Measurements from ENCODE around the gene LAPTM5. TPM values are rescaled to one million over a fixed set of nuclear protein-coding genes. Genes with fewer than 3 reads are reported as not detected.

Gene LAPTM5
- total RNA-seq, 1 experiment from 2014 or later: 1.5 TPM

DNA sequence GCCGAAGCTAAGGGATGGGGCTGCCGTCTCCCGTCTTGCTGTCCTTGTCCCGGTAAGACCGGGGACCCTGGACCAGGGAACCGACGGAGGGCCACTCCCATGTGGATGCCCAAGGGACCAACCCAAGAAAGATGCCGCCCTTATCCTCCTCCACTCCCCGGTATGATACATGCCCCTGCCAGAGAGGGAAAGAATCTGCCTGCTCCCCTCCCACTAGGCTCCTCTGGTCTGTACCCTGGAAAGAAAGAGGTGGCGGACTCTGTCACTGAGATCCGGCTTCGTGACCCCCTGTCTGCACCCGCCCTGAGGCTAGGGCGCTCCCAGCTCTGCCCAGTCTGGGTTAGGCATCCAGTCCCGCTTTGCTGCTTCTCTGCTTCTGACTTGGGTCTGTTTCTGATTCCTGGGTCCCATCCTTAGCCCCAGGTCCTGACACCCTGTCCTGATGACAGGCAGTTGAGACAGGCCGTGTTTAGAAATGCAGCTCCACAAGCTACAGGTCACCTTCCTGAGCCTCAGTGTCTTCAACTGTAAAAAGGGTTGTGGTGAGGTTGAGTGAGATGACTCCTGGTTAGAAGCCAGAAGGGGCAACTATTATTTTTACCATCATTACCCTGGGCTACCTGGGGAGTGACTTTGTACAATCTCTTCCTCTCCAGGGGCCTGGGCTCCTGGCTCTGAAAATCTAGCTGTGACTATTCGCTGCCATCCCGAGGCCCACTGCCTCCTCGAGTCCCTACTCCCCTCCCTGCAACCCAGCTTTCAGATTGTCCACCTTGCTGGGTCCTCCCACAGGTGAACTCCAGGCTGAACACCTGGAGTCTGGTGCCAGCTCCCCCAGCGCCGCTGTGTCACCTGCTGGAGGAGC lies 37.9 kb downstream of the LAPTM5 start:
- DNase-seq (ENCODE audit: low read depth): no peak

DNA sequence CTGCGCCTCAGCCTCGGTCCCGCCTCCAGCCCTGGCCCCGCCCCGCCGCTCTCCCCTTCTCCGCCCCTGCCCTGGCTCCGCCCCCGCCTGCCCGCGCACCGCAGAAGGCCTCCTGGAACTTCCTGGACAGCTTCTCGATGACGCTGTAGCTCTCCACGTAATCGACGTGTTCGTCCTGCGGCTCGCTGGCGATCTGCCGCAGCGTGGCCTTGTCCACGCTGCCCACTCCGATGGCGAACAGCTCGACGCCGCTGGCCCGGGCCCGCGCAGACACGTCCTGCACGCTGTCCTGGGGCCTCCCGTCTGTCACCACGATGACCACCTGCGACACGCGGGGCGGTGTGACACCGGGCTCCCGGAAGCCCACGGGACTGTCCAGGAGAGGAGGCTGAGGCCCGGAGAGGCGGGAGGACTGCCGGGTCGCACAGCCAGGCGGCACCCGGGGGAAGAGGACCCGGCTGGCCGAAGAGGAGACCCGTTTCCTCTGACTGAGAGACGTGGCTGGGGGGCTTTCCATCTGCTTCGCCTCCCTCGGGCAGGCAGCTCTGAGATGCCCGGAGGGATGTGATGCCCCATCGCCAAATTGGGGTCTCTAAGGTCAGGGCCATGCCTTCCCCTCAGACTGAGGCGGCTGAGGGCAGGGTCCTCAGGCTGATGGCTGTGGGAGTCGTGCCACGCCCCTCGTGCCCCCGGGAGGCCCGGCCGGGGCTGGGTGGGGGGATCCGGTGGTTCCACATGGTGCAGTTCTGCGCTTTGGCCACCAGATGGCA lies 38.8 kb downstream of the LAPTM5 start:
- DNase-seq (ENCODE audit: low read depth): peak; percentile 82

DNA sequence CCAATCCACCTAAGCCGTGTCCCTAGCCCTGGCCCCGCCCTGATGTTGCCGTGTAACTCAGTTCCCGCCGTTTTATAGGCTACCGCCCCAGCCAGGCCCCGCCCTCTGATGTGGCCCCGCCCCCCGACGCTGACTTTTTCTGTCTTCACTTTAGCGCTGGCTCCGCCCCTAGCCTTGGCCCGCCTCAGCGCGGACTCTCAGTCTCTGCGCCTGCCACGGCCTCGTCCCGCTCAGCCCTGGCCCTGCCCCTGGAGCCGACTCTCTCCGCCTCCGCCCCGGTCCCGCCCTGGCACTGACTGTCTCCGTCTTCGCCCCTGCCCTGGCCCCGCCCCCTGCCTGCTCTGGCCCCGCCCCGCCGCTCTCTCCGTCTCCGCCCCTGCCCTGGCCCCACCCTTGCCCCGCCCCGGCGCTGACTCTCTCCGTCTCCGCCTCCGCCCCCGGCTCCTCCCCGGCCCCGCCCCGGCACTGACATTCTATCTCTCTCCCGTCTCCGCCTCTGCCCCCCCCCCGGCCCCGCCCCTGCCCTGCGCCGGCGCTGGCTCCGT lies 39.4 kb downstream of the LAPTM5 start:
- peak; percentile 86 for DNase-seq (ENCODE audit: low read depth)

DNA sequence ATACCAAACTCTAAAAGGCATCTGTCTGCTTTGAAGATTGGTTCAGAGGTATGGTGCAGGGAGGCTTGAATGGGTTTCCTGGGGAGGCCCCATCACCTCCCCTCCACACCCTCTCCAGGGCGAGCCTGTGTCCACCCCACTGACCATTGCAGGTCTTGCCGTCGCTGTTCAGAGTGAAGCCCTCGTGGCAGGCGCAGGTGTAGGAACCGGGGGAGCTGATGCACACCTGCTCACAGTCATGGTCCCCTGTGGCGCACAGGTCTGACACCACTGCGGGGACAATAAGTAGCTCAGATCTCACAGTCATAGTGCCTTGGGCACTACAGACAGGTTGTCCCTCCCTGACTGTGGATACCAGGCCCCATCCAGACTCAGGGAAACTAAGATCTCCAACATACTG lies 40.9 kb downstream of the LAPTM5 start:
- DNase-seq (ENCODE audit: low read depth): no peak

DNA sequence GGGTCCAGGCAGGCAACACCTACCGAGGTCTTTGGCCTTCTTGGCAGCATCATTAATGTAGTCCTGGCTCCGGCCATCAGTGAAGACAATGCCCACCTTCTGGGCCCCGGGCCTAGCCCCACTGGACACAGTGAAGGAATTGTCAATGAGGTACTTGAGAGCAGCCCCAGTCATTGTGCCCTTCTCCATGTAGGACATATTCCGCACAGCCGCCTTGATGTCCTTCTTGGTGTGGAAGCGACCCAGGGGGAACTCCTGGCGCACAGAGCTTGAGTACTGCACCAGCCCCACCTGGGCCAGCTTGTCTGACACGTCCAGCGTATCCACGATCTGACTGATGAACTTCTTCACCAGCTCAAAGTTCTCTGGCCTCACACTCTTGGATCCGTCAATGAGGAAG lies 41.7 kb downstream of the LAPTM5 start:
- no peak for DNase-seq (ENCODE audit: low read depth)

DNA sequence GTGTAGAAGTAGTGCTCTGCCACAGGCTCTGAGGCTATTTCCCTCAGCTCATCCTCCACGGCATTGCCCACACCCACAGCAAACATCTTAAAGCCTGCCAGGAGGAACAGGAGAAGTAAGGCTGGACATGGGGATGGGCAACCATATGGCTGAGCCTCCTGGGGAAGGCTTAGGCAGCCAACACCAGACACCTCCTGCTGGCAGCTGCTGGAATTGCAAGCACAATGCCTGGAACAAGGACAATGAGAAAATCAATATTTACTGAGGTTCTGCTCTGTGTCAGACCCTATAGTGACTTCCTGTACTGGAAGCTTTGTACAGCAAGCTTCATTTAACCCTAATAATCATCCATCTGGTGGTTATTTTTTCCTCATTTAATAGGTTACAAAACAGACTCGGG lies 42.4 kb downstream of the LAPTM5 start:
- no peak for DNase-seq (ENCODE audit: low read depth)

DNA sequence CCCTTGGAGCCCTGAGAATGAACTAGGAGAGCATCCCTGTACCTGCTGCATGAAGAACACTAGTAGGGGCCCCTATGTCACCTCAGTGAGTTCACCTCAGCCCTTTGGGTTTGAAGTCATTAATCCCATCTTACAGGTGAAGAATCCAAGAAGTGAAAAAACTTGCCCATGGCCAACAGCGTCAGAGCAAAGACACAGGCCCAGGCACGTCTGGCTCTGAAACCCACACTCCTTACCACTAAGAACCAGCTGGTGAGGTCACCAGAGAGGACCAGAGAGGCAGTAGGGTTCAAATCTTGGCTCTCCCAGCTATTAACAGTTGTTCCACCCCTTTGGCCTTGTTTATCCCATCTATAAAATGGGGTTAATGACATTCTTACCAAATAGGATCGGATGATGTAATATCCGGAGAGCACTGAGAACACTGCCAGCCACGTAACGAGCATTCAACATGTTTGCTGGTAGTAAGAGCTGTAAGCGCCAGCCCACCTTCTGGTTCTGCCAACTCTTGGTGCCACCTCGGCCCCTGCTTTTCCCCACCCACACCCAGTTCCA lies 43.0 kb downstream of the LAPTM5 start:
- DNase-seq (ENCODE audit: low read depth): no peak

DNA sequence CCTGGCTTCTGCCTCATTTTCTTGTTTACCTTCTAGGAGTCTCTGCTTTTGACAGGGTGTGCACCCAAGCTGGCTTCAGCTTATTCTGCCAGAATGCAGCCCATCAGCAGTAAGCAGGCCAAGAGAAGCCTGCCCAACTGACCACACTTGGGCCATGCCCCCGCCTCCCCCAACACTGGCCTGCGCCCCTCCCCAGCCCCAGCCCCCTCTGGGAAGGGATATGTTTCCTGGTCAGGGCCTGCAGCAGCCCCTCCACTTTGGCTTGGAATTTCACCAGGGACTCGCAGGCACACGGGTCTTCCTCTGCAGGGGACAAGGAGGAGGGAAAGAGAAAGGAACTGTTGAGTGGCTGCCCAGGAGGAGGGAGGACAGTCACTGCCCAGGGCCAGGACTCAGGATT lies 43.5 kb downstream of the LAPTM5 start:
- DNase-seq (ENCODE audit: low read depth): no peak

DNA sequence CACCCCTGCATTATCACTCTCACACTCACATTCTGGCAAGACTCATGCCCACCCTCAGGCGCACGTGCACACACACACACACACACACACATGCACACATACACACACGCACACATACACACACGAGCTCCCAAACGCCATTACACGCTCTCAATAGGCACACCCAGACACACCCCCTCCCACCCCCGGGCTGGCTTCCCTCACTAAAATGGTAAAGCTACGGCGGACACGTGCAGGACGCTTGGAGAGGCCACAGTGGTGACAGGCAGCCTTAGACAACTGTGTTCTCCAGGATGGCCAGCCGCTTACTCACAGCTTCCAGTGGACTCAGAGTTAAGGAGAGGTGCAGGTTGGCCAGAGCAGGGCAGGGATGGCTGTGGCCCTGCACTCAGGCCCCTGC lies 44.3 kb downstream of the LAPTM5 start:
- DNase-seq (ENCODE audit: low read depth): no peak

DNA sequence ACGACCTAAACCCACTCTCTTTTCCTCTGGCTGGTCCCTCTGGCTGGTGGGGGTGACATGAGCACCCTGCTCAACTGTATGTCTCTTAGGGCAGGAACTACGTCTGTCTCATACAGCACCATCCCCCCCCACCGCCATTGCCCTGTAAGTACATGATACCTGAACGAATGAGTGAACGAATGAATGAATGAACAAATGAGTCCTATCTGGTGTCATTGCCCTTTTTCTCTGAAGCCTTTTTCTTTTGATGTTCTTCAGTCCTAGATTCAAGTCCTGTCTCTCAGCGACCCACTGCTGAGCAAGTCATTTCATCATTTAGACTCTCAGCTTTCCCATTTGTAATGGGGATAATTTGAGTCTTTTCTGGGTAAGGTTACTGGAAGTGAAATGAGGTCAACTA lies 45.0 kb downstream of the LAPTM5 start:
- DNase-seq (ENCODE audit: low read depth): no peak

DNA sequence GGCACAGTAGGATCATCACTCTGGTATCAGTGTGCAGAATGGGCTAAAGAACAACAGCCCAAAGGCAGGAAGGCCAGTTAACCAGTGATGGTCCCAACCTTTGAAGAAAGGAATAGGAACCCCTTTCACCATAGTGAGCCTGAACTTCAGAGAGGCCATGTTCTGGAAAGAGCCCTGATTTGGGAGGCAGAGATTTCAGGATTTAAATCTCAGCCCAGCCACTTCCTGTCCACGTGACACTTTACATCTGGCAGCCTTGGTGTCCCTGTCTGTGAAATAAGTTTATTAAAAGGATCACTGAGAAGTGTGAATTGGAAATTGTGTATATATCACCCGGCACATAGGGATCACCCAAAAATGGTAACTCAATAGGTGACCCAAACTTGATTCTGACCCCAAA lies 47.2 kb downstream of the LAPTM5 start:
- DNase-seq (ENCODE audit: low read depth): no peak

DNA sequence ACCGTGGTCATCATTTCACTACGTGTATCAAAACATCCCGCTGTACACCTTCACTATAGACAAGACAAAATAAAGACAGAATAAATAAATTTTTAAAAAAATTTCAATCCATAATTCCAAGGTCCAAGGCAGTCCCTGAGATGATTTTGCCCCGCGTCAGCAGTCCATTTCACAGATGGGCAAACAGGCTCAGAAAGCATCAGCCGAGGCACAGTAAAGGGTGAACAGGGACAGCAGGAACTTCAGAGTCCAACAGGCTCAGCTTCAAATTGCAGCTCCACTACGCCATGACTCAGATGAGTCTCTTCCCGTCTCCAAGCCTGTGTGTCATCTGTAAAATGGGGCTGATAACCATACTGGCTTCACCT lies 49.2 kb downstream of the LAPTM5 start:
- peak; percentile 14 for DNase-seq (ENCODE audit: low read depth)

DNA sequence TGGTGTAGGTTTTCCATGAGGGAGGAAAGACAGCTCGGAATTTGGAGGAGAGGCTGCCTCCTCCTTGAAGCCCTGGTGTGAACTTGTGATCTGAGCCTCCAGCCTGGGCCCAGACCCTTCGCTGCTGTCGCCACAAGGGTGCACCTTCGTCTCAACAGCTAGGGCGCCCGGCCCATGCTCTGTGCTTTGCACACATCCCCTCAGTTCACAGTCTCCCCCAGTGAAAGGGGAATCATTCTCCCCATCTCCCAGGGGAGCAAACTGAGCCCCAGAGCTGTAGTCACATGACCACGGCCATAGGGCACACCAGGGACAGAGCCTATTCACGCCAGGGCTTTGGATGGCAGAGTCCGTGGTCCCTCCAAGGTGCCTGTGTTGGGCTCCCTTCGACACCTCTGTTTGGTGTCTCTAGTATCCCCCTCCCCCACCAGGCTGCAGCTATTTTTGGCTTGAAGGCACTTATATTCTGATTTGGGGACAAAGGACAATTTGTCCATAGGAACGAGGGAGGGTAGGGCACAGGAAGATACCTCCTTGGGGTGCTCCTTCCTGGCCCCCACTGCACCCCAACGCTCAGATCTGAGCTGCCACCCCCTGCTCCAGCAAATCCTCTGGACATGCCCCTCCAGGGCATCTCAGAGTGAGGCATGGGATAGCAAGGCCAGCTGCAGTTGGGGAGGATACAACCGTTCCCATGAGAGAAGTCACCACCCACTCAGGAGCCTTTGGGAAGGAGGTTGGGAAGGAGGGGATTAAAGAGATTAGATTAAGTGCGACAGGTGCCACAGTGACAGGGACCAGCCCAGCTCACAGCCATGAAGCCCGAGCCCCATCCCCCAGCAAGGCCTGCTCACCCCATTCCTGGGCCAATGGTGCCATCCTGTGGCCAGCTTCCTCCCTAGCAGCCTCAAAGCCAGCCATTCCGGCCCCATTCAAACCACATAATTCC lies 49.9 kb downstream of the LAPTM5 start:
- peak; percentile 57 for DNase-seq (ENCODE audit: low read depth)

DNA sequence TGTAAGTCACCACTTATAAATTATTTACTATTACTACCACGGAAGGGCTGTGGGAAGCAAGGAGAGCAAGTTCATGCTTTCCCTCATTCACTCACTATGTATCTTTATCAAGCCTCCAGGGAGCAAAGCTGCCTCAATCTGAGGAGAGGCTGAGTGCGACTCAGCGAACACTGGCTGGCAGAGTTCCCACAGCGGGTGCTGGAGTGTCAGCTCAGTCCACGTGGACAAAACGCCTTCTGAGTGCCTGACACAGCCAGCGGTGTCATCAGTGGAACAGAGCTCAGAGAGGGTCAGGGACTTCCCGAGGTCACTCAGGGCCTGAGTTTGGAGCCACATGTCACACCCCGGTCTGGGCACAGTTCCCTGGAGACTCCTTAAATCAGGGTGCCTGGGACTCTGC lies 51.0 kb downstream of the LAPTM5 start:
- no peak for DNase-seq (ENCODE audit: low read depth)

DNA sequence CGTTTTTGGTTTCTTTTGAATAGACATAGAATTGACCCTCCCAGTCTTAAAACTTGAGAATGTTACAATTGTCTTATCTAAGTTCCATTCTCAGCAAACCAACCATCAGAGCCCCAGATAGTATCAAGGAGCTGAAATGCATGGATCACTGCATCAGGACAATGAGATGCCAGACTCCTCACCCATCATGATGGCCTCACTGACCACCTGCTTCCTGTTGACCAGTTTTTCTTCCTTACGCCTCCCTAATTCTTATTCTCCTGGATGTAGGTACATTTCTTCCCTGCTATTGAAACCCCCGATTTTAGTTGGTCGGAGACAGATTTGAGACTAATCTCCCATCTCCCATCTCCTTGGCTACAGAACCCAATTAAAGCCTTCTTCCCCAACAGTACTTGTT lies 51.9 kb downstream of the LAPTM5 start:
- no peak for DNase-seq (ENCODE audit: low read depth)

DNA sequence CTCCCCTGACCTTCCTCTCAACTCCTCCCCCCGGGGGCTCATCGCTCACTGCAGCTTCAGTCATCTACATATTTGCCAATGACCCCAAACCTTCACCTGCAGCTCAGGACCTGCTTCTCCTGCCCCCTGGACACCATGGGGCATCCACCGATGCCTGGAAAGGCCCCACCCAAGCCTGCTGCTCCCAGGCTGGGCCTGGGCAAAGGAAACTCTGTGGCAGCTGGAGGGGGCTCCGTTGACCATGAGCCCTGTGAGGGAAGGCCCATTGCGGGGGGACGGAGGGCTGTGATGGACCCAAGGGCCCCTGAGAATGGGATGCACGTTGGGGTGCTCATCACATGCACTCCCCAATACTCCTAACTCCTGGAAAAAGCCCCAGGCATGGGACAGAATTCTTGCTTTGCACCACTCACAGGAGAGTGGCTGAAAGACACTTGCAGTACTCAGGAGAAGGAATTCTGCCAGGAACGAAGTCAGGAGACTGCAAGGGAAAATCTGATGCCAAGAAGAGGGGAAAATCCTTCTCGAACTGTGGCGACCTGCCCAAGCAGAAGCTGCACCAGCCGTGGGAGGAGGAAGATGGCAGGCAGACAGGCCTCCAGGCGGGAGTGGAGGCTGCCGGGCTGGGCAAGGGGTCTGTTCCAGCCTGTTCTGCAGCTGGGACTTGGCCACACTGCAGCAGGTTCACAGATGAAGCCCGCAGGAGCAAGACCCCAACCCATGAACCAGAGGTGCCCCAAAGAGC lies 52.6 kb downstream of the LAPTM5 start:
- no peak for DNase-seq (ENCODE audit: low read depth)

DNA sequence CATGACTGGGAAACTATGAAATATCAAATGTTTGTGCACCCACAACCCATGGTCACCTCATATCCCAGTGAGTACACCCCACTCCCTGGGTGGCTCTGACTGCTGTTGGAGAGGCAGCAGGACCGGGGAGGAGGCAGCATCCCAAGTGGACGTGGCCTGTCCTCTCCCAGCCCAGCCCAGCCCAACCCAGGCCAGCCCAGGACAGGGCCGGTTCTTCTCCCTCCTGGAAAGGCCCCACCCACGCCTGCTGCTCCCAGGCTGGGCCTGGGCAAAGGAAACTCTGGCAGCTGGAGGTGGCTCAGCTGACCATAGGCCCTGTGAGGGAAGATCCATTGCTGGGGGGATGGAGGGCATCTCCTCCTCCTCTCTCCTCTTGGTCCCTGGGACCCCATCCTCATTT lies 53.3 kb downstream of the LAPTM5 start:
- no peak for DNase-seq (ENCODE audit: low read depth)

DNA sequence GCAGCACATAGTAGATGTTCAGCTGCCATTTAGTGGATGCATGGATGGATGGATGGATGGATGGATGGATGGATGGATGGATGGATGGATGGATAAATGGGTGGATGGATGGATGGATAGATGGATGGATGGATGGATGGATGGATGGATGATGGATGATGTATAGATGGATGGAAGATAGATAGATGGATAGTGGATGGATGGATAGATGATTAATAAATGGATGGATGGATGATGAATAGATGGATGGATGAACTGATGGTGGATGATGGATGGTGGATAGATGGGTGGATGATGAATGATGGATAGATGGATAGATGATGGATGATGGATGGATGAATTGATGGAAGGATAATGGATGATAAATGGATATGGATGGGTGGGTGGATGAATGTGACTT lies 54.8 kb downstream of the LAPTM5 start:
- no peak for DNase-seq (ENCODE audit: low read depth)

DNA sequence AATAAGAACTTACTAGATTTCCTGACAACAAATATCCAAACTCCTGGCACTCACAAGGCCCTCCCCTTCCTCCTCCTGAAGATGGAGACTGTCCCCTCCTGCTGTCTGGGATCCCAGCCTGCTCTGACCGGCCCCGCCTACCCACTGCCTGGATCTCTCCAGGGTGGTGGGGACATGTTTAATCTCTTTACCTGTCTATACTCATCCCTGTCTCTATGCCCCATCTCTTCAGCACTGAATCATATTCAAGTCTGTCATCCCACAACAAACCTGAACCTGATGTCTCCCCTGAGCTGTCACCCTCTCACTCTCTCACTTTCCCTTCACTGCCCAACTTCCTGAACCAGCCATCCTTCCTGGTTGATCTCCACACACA lies 56.3 kb downstream of the LAPTM5 start:
- DNase-seq (ENCODE audit: low read depth): no peak

DNA sequence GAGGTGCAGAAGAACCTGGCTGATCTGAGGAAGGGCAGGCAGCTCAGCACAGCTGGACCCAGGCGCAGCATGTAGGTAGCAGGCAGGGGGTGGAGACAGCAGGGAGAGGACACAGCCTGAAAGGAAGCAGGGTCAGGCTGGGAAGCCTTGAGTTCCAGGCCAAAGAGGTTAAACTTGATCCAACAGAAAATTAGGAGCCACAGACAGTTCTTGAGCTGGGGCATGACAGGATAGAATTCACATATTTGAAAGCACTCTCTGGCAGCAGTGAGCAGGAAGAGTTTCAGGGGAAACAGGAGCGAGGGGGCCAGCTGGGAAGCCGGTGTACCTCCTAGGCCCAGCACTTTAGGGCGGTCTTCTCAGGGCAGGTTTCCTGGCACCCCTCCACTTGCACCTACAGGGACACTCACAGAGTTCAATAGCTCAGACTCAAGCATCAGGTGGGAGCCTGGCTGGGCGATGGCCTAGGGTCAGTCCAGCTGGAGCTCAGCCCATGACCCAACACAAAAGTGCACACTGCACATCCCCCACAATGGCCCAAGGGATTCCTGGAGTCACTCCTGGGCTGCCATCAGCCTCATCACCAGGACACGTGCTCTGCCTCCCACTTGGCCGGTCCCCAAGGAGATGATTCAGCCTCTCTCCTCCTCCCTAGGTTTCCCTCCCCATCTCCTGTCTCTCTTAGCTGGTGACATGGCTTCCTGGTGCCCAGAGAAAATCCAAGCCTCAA lies 56.9 kb downstream of the LAPTM5 start:
- peak; percentile 84 for DNase-seq (ENCODE audit: low read depth)

Measured in HT1080 (cell line).